GM23338 (cell line): Measurements from ENCODE around the gene TMEM125. TPM values are rescaled to one million over a fixed set of nuclear protein-coding genes. Genes with fewer than 3 reads are reported as not detected.
A peak's percentile ranks its signal among the peaks of the same experiment; 100 is the strongest.

ENCODE experiments used
- ATAC-seq: fragments of 200-7000 bp; cut with Tn5 transposase; 3 replicates; pipeline ENCODE4 v1.9.1; 2020
- DNase-seq: peaks from one replicate; pipeline ENCODE4 v3.0.0-alpha.2; 2015; ENCODE audit warnings: low spot score
- H2AFZ ChIP-seq: fragments of 200-600 bp; sonication (generic); 2 replicates; pipeline ENCODE4 v1.8.0; 2016; ENCODE audit warnings: antibody characterized with exemption, mild to moderate bottlenecking, moderate library complexity
- H3F3A ChIP-seq: fragments of 200-600 bp; sonication (generic); replicated peaks from 2 replicates; pipeline ENCODE4 v1.8.0; 2017; ENCODE audit warnings: antibody characterized with exemption, mixed run types, low read depth
- H3K27ac ChIP-seq: fragments of 200-600 bp; sonication (generic); 2 replicates; pipeline ENCODE4 v1.6.1; 2016; ENCODE audit warnings: low read depth
- H3K27me3 ChIP-seq: fragments of 200-600 bp; sonication (generic); 2 replicates; pipeline ENCODE4 v1.8.0; 2016; ENCODE audit warnings: mild to moderate bottlenecking, mixed run types, moderate library complexity; ENCODE audit not compliant: insufficient read depth
- H3K36me3 ChIP-seq: fragments of 200-600 bp; sonication (generic); 2 replicates; pipeline ENCODE4 v1.8.0; 2016; ENCODE audit warnings: mild to moderate bottlenecking; ENCODE audit not compliant: insufficient read depth
- H3K4me1 ChIP-seq: fragments of 200-600 bp; sonication (generic); 2 replicates; pipeline ENCODE4 v1.8.0; 2016; ENCODE audit warnings: mild to moderate bottlenecking, moderate library complexity; ENCODE audit not compliant: insufficient read depth
- H3K4me2 ChIP-seq: fragments of 200-600 bp; sonication (generic); 2 replicates; pipeline ENCODE4 v1.7.1; 2017; ENCODE audit warnings: mixed run types
- H3K4me3 ChIP-seq: fragments of 200-600 bp; sonication (generic); 2 replicates; pipeline ENCODE4 v1.6.1; 2016; ENCODE audit warnings: mixed run types
- H3K79me2 ChIP-seq: fragments of 200-600 bp; sonication (generic); replicated peaks from 2 replicates; pipeline ENCODE4 v1.8.0; 2017; ENCODE audit warnings: mild to moderate bottlenecking; ENCODE audit not compliant: insufficient read depth
- H3K9me2 ChIP-seq: fragments of 200-600 bp; sonication (generic); 2 replicates; pipeline ENCODE4 v1.8.0; 2017; ENCODE audit not compliant: insufficient read depth
- H4K20me1 ChIP-seq: fragments of 200-600 bp; sonication (generic); replicated peaks from 2 replicates; pipeline ENCODE4 v1.8.0; 2017; ENCODE audit warnings: mild to moderate bottlenecking; ENCODE audit not compliant: insufficient read depth
- H3K27ac Mint-ChIP-seq: 2 replicates; pipeline ENCODE4 v1.8.0; 2020; ENCODE audit warnings: inconsistent platforms, mild to moderate bottlenecking, moderate library complexity, mixed read lengths
- H3K27me3 Mint-ChIP-seq: 3 replicates; pipeline ENCODE4 v1.8.0; 2022; ENCODE audit warnings: low read depth, mild to moderate bottlenecking, moderate library complexity, mixed read lengths, inconsistent platforms; ENCODE audit not compliant: insufficient read depth, poor library complexity
- H3K36me3 Mint-ChIP-seq: 3 replicates; pipeline ENCODE4 v1.8.0; 2021; ENCODE audit warnings: low read depth, mild to moderate bottlenecking, inconsistent platforms, moderate library complexity, mixed read lengths
- H3K4me1 Mint-ChIP-seq: 3 replicates; pipeline ENCODE4 v1.8.0; 2020; ENCODE audit warnings: mild to moderate bottlenecking, inconsistent platforms, mixed read lengths
- H3K4me3 Mint-ChIP-seq: 3 replicates; pipeline ENCODE4 v1.8.0; 2021; ENCODE audit warnings: moderate library complexity, mild to moderate bottlenecking, inconsistent platforms, mixed read lengths
- H3K9me3 Mint-ChIP-seq: 3 replicates; pipeline ENCODE4 v1.8.0; 2020; ENCODE audit warnings: moderate library complexity, mild to moderate bottlenecking, inconsistent platforms, mixed read lengths
- CREB1 ChIP-seq: fragments of 250-450 bp; sonication (Bioruptor Pico); IDR thresholded peaks from 2 replicates; pipeline ENCODE4 v1.5.0; 2020; ENCODE audit warnings: low read depth, mild to moderate bottlenecking, moderate library complexity
- CTCF ChIP-seq, 2 experiments: fragments of 200-600 bp in 1 of 2; sonication (generic) in 1 of 2; conservative IDR thresholded peaks; 2 replicates each; pipeline versions ENCODE4 v1.5.1 to v1.6.1; 2016 to 2017; ENCODE audit warnings: antibody characterized with exemption in 2 of 2, low read depth in 2 of 2, mild to moderate bottlenecking in 2 of 2, moderate library complexity in 1 of 2
- EZH2 ChIP-seq: fragments of 200-600 bp; sonication (generic); IDR thresholded peaks from one replicate; pipeline ENCODE4 v1.8.0; 2017; ENCODE audit warnings: antibody characterized with exemption, mild to moderate bottlenecking, low read depth; ENCODE audit not compliant: unreplicated experiment
- EZH2phosphoT487 ChIP-seq: fragments of 200-600 bp; sonication (generic); IDR thresholded peaks from one replicate; pipeline ENCODE4 v1.8.1; 2018; ENCODE audit warnings: antibody characterized with exemption; ENCODE audit not compliant: unreplicated experiment
- JUNB ChIP-seq: IDR thresholded peaks from one replicate; pipeline ENCODE4 v1.6.1; 2016; ENCODE audit warnings: antibody characterized with exemption; ENCODE audit not compliant: unreplicated experiment
- NANOG ChIP-seq: IDR thresholded peaks from 2 replicates; pipeline ENCODE4 v1.6.1; 2016; ENCODE audit warnings: antibody characterized with exemption, borderline replicate concordance
- POLR2AphosphoS5 ChIP-seq: IDR thresholded peaks from 2 replicates; pipeline ENCODE4 v1.6.1; 2016; ENCODE audit warnings: antibody characterized with exemption, low read depth
- REST ChIP-seq: IDR thresholded peaks from one replicate; pipeline ENCODE4 v1.6.1; 2018; ENCODE audit warnings: antibody characterized with exemption; ENCODE audit not compliant: unreplicated experiment
- STAT1 ChIP-seq: IDR thresholded peaks from one replicate; pipeline ENCODE4 v1.6.1; 2016; ENCODE audit warnings: antibody characterized with exemption; ENCODE audit not compliant: unreplicated experiment
- ZNF114 ChIP-seq: fragments of 250-450 bp; sonication (Bioruptor Pico); IDR thresholded peaks from 2 replicates; pipeline ENCODE4 v1.5.0; 2020; ENCODE audit warnings: mild to moderate bottlenecking, moderate library complexity
- ZNF331 ChIP-seq: fragments of 250-450 bp; sonication (Bioruptor Pico); IDR thresholded peaks from 2 replicates; pipeline ENCODE4 v1.5.0; 2020; ENCODE audit warnings: low read depth, mild to moderate bottlenecking, moderate library complexity
- ZNF462 ChIP-seq: fragments of 250-450 bp; sonication (Bioruptor Pico); IDR thresholded peaks from 2 replicates; pipeline ENCODE4 v1.5.0; 2020; ENCODE audit warnings: mild to moderate bottlenecking, moderate library complexity
- polyA plus RNA-seq: library from polyadenylated mRNA; unstranded; fragments of >200 nt; fragmentation: Nextera tagmentation; extraction: Ambion mirVana; gene quantifications from 2 replicates; pipeline ENCODE4 v1.2.1, GENCODE V29; 2016
- total RNA-seq: library from RNA; depleted of rRNA; stranded (reverse); fragments of >200 nt; shearing (Covaris generic); gene quantifications from 2 replicates; pipeline ENCODE4 v1.2.3, GENCODE V29; 2014
- TF ChIP-seq, protein P1 (sequence below): IDR thresholded peaks from 2 replicates; pipeline ENCODE4 v1.6.1; 2016; ENCODE audit warnings: antibody characterized with exemption

Gene TMEM125
- total and polyA plus RNA-seq, 2 experiments from 2014 or later, result 16.8 to 39.3 TPM

DNA sequence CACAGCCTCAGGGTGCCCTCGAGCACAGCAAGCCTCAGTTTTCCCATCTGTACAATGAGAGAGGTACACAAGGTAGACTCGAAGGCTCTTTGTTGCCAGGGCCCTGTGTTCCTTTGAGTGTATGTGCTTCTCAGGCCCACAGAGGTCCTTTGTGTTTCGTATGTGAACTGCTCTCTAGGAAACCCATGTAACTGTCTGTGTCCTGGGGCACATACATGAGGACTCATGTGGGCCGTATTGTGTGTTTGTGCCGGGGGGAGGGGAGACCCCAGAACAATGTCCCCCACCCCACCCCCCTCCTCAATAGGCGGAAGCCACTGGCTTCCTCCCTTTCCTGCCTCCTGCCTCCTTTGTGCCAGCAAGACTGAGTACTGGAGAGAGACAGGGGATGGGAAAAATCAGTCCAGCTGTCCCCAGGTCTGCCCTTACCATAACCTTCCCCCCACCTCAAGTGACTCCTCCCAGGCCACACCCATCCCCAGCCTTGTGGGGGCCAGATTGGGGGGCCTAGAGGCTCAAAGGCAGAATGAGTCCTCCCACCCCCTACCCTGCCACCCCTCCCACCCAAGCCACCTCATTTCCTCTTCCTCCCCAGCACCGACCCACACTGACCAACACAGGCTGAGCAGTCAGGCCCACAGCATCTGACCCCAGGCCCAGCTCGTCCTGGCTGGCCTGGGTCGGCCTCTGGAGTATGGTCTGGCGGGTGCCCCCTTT, 30.8 kb downstream of the TMEM125 start, which contains the start of gene TIE1:
Gene TIE1 (plus strand): TSS at position 605 of the 717 bp plus-strand sequence. CDS start 90 bp downstream, at position 695.
- Histone ChIP-seq H3K27me3 (no peaks in the 10 kb centered on the region), H3K4me2 (no peak within 1 kb of the TSS), H2AFZ (peak within 1 kb of the TSS; percentile 90), H3K36me3 (no peaks in the 10 kb centered on the region), H3K79me2 (no peaks in the 10 kb centered on the region), H3K9me2 (no peaks in the 10 kb centered on the region), H3K4me1 (peaks cover 24% of the 10 kb centered on the region), H4K20me1 (no peaks in the 10 kb centered on the region), H3K4me3 (no peak within 1 kb of the TSS), H3F3A (no peaks in the 10 kb centered on the region), H3K27ac (no peak within 1 kb of the TSS)
- DNase-seq (no peak), ATAC-seq (no peak; the same call in 2 of the 3 replicates)
- H3K27me3 Mint-ChIP-seq, result peaks cover 10% of the 10 kb centered on the region
- H3K4me3 Mint-ChIP-seq, result no peak within 1 kb of the TSS
- no peaks in the 10 kb centered on the region for H3K36me3 Mint-ChIP-seq
- peaks cover 42% of the 10 kb centered on the region for H3K4me1 Mint-ChIP-seq
- TF ChIP-seq CREB1, result no peak
- no peak for TF ChIP-seq EZH2phosphoT487
- TF ChIP-seq ZNF114 (CRISPR knock-in tag), result no peak
- TF ChIP-seq ZNF462 (CRISPR knock-in tag), result no peak
- TF ChIP-seq EZH2, result no peak
- TF ChIP-seq NANOG, result no peak
- TF ChIP-seq REST, result no peak
- TF ChIP-seq POLR2AphosphoS5, result no peak
- TF ChIP-seq ZNF331, result no peak
- TF ChIP-seq CTCF (conservative IDR thresholded peaks at IDR 0.05; ENCODE audit: low read depth in 2 of 2), result no peak
- TF ChIP-seq JUNB, result no peak
- TF ChIP-seq, protein P1, sequence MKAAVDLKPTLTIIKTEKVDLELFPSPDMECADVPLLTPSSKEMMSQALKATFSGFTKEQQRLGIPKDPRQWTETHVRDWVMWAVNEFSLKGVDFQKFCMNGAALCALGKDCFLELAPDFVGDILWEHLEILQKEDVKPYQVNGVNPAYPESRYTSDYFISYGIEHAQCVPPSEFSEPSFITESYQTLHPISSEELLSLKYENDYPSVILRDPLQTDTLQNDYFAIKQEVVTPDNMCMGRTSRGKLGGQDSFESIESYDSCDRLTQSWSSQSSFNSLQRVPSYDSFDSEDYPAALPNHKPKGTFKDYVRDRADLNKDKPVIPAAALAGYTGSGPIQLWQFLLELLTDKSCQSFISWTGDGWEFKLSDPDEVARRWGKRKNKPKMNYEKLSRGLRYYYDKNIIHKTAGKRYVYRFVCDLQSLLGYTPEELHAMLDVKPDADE, result no peak
- TF ChIP-seq STAT1, result no peak
- no peaks in the 10 kb centered on the region for H3K9me3 Mint-ChIP-seq
- H3K27ac Mint-ChIP-seq, result no peak within 1 kb of the TSS; the same call in 1 of the 2 replicates
